Stimulated activated CD8-positive, alpha-beta memory T cell treated with anti-CD3 and anti-CD28 coated beads, Interleukin-12 subunit alpha, Interleukin-12 subunit beta, amount 100 ng/mL, for 1 hour (primary cell): ENCODE measurements around the gene FBXO24.
"Not testable (repeated sequence)": the region's sequence is repeated elsewhere in the genome, so short reads cannot be mapped to it uniquely, and the experiment has no call there.

Experiments
- DNase-seq: peaks from one replicate; pipeline ENCODE4 v3.0.0-alpha.2; 2020; ENCODE audit warnings: low read depth

The FBXO24 gene

DNA sequence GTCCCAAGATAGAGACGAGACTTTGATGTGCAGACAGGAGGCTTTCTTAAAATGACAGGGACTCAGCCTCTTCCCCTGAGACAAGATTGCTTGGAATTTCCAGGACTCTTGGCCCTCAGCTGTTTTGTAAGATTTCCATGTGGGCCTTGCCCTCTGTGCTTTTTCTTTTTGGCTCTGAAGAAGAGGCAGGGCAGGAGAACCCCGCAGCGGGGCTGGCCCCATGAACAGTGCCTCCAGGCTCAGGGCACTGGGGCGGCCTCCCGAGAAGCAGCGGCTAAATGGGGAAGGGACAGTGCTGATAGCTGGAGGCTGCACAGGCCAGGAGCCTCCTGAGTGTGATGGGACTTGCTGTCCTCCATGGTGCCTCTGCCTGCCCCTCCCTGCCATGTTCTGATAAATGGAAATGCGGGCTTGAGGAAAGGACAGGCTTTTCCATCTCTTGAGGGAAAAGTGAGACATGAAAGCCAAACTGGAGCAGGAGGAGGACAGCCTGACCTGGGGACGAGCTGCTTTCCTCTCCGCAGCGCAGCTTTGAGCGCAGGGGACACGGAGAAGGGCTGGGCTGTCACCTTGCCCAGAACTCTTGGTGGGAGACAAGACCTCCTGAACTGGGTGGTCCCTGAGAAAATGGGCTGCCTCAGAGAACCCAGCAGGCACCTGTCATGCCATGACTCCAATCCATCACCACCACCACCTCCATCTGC is 24.5 kb upstream of the FBXO24 start:
- no peak for DNase-seq

DNA sequence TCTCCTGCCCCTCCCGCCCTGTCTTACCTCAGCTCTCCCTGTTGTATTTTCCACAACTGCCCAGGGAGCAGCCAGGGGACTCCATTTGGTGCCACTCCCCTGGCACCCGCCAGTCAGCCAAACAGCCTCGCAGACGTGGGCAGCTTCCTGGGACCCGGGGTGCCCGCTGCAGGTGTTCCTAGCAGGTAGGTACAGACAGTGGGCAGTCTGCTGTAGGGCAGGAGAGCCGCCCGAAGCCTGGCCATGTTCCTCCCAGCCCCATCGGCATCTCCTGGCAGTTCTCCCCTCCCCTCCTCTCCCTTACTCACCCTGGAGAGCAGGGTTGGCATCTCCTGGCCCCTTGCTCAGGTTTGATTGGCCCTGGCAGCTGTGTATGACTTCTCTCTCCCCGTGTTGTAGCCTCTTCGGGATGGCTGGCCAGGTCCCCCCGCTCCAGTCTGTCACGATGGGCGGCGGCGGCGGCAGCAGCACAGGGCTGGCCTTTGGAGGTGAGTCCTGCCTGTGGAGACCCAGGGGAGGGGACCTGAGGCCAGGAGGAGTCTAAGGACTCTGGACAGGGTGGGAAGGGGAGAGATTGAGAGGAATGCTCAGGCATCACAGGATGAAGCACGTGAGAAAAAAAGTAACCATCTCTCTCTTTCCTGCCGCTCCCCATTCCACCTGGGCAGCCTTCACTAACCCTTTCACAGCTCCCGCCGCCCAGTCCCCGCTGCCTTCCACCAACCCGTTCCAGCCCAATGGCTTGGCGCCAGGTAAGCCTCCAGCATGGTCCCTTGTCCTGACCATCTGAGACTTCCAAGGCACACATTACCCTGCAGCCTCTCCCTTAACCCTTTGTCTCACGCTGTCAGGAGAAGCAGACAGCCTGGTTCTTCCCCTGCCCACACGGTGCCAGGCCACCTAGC is 23.7 kb upstream of the FBXO24 start:
- DNase-seq, result no peak

DNA sequence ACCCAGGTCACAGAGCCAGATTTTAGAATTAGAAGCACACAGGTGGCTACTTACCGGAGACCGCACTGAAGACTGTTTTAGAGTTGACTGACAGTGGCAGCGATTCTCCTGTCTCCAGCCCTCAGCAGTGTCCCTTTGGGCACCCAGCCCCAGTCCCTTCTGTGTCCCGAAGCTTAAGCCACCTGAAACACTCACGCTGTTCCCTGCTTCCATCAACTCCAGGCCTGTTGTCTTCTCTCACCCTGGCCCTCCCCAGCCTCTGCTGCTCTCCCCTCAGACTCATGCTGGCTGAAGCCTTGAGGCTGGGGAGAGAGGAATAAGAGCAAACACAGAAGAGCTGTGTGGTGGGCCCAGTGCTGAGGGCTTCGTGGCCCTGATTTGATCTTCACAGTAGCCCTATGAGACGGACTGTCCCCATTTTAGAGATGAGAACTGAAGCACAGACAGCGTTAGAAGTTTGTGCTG is 23.0 kb upstream of the FBXO24 start:
- DNase-seq, result no peak

DNA sequence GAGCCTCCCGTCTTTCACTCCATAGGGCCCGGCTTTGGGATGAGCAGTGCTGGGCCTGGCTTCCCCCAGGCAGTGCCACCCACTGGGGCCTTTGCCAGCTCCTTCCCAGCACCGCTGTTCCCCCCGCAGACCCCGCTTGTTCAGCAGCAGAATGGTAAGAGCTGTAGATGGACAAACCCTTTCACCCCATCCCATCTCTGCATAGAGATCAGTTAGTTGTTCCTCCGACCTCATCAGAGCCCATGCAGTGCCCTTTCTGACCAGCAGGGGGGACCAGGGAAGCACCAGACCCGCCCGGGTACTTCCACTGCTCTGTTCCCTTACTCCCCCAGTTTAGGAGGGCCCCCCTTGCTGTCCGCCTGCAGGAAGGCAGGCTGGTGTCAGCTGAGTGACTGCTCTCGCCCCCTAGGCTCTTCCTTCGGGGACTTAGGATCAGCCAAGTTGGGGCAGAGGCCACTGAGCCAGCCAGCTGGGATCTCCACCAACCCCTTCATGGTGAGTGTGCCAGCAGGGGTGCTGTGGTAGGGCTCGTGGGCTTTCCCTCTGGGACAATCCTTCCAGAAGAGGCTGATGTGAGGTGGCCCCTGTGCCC is 22.2 kb upstream of the FBXO24 start:
- peak; percentile 81 for DNase-seq

DNA sequence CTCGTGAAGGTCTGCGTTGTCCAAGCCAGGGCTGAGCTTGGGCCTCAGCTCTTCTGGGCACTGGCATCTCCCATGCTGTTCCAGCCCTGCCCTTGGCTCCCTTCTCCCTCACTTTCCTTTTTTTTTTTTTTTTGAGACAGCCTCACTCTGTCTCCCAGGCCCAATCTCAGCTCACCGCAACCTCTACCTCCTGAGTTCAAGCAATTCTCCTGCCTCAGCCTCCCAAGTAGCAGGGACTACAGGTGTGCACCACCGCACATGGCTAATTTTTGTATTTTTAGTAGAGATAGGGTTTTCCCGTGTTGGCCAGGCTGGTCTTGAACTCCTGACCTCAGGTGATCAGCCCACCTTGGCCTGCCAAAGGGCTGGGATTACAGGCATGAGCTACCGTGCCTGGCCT is 21.7 kb upstream of the FBXO24 start:
- DNase-seq, result not testable (repeated sequence)

DNA sequence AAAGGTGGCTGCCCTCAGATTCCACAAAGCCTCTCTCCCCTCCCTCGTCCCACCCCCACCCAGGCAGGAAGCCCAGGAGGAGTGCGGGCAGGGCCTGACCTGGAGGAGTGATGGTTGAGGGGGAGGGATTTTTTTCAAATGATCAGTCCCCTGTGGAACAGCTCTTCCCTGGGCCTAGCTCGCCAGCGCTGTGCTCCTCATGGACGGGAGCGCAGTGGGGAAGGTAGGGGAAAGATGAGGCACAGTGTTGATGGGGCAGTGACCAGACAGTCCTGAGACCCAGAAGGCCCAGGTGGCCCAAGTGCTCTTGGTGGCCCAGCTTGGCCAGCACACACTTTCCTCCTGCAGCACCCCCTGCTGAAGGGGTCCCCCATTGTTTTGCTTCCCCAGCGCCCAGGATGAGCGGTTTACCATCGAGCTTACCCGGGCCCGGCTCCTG is 21.0 kb upstream of the FBXO24 start:
- DNase-seq, result no peak

DNA sequence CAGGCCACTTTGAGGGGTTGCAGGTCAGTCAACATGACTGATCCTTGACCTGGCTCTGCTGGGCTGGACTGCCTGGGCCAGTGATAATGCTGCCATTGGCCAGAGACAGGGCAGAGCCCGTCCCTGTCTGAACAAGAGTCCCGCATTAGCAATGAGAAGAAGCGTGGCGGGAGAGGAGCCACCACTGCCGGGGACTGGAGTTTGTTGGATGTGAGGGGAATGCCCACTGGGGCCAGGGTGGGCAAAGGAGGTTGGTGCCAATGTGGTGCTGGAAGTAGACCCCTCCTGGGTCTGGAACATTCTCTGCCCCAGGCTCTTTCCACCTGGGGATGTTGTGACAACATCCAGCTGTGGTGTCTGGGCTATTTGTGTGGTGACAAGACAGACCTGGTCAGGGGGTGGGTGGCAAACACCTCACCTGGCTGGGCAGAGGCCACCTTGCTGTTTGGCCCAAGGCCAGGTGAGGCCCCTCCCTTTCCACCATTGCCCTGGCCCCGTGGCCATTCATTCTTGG is 20.1 kb upstream of the FBXO24 start:
- no peak for DNase-seq

DNA sequence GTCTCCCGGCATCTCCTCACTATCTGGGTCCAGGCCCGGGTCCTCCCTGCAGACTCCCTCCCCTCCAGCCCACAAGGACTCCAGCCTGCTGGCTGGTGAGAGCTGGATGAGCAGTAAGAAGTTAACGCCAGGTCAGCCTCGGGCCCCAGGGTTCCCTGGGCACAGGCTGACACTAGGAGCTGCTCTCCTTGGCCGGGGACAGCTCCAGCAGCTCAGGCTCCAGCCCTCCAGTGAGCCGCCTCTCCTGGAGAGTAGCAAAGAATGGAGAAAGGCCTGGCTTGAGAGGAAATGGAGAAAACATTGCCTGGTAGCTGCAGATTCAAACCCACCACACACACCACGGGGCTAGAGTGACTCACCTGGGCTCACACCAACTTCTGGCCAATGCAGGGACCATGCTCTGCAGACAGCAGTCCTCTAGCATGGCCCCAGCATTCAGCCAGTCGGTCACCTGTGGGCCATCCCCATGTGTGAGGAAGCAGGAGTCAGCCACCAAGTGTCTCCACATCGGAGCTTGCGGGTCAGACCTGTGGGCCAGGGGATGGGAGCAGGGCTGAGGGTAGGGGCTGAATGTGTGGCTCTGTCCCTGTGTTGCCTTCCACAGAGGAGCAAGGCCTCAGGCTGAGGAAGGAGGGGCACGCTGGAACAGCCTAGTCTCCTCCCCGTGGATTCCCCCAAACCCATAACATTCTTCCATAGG is 18.9 kb upstream of the FBXO24 start:
- no peak for DNase-seq

DNA sequence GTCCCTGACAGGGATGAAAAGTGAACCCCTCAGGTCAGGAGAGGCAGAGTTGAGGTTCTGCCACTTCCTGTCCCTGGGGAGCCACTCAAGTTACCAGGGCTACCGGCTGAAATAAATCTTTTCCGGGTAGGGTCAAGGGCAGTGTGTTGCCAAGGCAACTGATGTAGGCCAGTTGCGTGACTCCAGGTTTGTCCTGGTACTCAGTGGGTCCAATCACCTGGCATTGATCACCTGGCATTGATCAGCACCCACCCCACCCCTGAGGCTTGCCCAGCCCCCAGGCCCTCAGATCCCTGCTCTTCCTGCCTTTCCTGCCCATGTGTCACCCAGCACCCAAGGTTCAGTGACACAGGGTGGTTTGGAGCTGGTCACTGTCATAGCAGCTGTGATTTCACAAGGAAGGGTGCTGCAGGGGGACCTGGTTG is 18.4 kb upstream of the FBXO24 start:
- no peak for DNase-seq

DNA sequence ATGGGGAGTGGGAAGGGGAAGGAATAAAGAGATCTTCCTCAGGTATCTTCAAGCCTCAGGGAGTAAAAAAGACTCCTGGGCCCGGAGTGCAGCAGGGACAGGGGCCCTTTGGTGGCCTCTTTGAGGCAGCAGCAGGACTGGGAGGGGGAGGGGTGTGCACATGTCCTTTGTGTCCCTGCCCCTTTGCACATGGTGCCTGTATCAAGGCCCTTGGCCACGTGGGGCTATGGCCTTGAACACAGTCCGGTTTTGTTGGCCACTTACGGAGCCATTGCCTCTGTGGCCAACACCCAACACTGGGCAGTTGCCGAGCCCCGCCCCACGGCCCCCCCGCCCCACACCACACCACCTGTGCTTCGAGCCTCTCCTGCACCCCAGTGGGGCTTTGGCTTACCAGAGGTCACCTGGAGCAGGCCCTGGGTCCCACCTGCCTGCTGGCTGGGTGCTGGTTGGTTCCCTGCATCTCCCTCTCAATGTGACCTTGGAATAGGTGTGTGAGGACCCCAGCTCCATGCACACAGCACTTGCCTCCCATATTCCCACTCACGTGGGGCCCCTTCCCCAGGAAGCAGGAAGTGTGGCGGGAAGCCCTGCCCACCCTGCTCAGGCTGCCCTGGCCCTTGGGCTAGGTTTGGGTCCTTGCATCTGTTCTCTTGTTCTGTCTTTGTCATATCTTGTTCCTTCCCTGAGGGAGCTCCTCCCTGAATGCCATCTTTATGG is 17.8 kb upstream of the FBXO24 start:
- no peak for DNase-seq

DNA sequence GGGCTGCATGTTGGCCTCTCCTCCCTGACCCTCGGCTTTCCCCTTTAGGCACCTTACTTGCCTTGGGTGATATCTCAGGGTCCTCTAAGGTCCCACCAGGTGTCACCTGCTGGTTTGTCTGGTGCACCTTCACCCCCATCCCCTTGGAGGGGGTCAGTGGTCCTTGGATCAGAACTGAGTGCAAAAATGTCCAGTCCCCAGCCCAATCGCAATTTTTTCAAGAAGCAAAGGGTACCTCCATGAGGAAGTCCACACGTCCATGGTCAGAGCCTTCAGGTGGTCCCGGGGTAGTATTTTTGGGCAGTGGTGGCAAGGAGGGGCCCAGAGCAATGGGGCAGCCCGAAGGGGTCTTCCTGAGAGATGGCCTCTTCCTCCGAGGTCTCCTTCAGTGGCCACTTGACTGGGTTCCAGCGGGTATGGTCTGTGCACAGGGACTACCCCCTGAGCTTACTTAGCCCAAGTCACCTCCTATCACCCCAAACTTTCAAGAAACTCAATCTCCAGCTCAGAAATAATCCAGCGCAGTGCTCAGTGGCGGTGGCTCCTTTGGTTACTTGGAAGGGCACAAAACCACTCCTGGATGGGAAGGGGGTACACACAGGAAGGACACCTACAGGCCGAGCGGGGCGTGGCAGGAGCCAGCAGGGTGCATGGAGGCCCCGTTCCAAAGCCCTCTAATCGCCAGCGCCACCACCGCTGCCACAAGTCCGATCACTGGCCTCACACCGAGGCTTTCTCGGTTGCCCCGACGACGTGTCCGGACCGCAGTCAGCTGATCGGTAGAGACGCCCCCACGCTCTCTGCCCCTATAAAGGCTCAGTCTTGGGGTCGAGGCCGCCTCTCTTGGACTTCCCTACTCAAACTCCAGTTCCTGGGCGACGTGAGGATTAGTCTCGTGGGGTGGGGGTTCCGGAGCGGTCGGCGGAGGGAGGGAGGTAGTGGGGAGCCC is 17.0 kb upstream of the FBXO24 start:
- no peak for DNase-seq

DNA sequence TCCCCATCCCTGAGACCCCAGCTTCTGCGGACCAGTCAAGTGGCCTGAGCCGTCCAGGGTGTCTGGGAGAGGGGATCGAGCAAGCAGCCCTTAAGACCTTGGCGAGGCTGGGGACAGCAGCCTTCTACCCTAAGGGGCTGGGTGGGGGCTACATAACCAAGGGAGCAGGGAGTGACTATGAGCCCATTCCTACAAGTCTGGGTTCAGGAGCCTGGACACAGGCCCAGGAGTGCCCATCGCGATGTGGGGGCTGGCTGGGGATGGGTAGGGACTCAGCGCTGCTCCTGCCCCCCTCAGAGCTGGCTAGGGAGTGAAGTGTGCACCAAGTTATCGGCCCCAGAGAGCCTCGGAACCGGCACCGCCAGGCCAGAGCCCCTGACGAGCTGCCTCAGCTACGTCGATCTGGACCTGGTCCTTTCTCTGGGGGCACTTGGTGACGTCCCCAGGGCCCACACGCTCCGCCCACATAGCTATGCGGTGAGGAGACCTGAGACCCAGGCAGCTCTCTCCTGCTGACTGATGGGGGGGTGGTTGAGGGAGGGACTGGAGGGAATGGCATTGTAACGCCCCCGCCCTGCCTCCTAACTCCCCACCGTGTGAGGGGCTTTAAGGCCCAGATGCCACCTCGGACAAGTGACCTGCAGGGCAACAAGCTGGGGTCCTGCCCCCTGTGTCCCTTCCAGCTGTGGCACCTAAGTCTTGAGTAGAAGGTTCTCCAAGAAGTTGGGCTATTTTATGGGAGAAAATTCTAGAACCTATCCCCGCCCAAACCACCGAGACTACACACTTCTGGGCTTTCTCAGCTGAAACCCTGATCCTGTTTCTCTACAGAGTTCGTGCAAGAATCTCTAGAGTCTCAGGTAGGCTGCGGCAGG is 14.9 kb upstream of the FBXO24 start:
- DNase-seq, result no peak

DNA sequence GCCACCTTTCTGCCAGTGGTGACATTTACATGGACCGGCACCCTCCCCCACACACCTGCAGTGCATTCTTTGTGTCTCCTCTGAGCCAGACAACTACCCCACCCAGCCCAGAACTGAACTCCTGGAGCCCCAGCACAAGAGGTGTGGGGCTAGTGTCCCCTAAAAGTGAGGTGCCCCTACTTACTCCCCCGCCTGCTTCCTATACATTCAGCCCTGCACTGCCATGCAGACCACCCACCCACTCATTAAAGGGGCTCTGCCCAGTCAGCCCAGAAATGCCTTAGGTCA is 14.4 kb upstream of the FBXO24 start:
- no peak for DNase-seq

DNA sequence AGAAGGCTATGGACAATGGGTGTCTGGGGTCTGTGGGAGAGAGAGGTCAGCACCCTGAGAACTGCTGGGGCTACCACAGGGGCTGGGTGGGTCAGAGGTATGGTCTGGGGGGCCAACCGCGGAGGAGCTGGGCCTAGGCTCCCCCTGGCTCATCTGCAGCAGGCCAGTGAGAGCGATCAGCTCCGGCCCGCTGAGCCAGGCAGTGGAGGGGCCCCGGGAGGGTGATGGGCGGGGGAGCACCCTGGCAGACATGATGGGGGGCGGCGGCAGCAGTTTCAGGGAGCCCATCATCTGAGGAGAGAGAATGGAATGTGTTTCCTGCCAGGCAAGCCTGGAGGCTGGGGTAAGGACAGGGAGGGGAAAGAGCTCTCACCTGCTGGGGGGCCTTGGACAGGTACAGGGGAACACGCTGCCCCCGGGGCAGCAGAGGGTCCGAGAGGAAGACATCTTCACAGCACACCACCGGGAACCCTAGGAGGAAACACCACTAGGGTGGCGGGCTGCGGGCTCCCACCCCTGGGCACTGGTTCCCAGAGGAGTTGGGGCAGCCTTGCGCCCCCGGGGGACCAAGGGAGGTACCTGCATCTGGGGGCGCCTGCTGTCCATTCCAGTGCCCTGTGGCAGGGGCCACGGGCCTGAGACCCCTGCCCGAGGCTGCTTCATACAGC is 13.7 kb upstream of the FBXO24 start:
- no peak for DNase-seq

DNA sequence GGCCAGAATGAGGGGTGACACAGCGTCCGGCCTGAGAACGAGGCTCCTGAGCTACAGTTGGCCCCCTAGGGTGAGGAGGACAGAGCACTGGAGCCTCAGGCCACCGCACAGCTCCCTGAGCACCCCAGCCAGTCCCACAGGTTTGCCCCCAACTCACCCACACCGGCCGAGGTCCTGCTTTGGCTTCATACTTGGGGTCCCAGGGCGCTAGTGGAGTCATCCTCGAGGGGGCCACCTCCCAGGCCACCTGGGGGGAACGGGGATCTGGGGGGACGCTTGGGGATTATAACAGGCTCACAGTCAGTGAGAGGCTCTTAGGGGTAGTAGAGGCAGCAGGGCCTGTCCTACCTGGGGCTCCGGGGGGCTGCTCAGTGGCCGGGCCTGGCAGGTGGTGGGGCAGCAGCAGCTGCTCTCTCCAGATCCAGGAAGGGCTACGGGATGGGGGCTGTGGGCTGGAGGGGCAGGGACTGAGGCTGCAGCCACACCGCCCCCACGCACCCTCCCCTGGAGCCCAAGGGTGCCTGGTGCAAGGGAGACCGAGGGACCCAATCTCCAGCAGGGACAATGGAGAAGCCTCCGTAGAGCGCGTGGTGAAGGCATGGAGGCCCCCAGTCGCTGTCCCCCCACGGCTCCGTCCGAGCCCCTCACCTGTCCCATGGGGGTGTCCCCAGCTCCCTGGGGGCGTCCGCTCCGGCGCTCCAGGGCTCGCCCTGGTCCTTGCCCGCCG is 13.0 kb upstream of the FBXO24 start:
- DNase-seq, result no peak

DNA sequence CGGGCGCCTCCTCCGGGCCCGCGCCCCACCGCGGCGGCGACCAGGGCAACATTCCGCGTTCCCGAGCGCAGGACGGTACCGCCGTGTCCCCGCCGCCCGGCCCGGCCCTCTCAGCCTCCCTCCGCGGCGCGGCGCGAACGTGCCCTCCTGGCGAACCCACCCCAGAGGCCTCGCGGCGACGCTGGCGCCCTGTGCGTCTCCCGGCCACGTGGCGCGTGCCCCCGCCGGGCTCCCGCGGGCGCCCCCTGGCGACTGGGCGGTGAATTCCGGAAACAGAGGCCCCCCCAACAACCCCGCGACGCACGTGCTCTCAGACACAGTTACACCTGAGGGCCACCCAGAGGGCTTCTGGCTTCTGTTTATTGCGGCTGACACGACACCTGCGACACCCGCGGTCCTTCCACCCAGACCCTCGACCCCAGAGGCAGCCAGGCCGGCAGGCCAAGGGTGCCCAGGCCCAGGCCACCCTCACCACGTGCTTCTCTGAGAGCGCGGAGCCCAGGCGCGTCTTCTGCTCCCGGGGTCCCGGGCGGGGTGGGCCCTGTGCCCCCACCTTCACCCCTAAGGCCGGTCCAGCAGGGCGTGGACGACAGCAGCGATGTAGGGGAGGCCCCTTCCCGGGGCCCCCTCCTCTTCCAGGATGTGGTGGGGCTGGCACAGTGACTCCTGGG is 12.3 kb upstream of the FBXO24 start, which contains the start of gene SAP25:
TSS of gene SAP25 (minus strand) at position 210 of the 671 bp plus-strand sequence. CDS start at position 52, 158 bp downstream.
- no peak for DNase-seq
